K562 (cell line): ENCODE data around the gene PDZK1. TPM values are rescaled to one million over a fixed set of nuclear protein-coding genes. Genes with fewer than 3 reads are reported as not detected.
A peak's percentile ranks its signal among the peaks of the same experiment; 100 is the strongest.

Experiments used
- CBFA2T2 ChIP-seq: fragments of 450-650 bp; conservative IDR thresholded peaks from 2 replicates; pipeline ENCODE4 v1.6.1; 2017; ENCODE audit warnings: mild to moderate bottlenecking
- CBFA2T3 ChIP-seq: fragments of 450-650 bp; IDR thresholded peaks from 2 replicates; pipeline ENCODE4 v1.6.1; 2017
- DPF2 ChIP-seq: fragments of 450-650 bp; IDR thresholded peaks from 2 replicates; pipeline ENCODE4 v1.6.1; 2016
- GTF2E2 ChIP-seq: fragments of 200-800 bp; sonication (Bioruptor generic); IDR thresholded peaks from 2 replicates; pipeline ENCODE4 v1.6.1; 2016; ENCODE audit warnings: missing genetic modification characterization, missing compliant biosample characterization
- SPI1 ChIP-seq: IDR thresholded peaks from 2 replicates; pipeline ENCODE4 v1.6.1; 2011; ENCODE audit warnings: low read depth, low read length, control low read depth, borderline replicate concordance
- TAL1 ChIP-seq: fragments of 450-650 bp; IDR thresholded peaks from 2 replicates; pipeline ENCODE4 v1.6.1; 2016; ENCODE audit warnings: mild to moderate bottlenecking
- THRA ChIP-seq: fragments of 450-650 bp; IDR thresholded peaks from 2 replicates; pipeline ENCODE4 v1.6.1; 2017; ENCODE audit warnings: mild to moderate bottlenecking, moderate library complexity
- ZEB2 ChIP-seq: fragments of 450-650 bp; IDR thresholded peaks from 2 replicates; pipeline ENCODE4 v1.6.1; 2016
- ZKSCAN8 ChIP-seq: fragments of 200-800 bp; sonication (Bioruptor generic); IDR thresholded peaks from 2 replicates; pipeline ENCODE4 v1.6.1; 2016; ENCODE audit warnings: missing genetic modification characterization, missing compliant biosample characterization
- polyA plus RNA-seq, 8 experiments: library from polyadenylated mRNA; depleted of rRNA in 4 of 8; stranded (reverse) in 5 of 8; unstranded in 3 of 8; fragments of >200 nt; fragmentation: Nextera tagmentation in 2 of 8; fragmentation: Illumina TruSeq in 1 of 8; extraction: Ambion mirVana in 2 of 8; extraction: Trizol in 1 of 8; gene quantifications; 2 replicates each; pipeline versions ENCODE4 v1.2.1 to v1.2.3, GENCODE V29; 2011 to 2014; ENCODE audit warnings: inconsistent platforms in 1 of 8, missing spikeins in 1 of 8
- total RNA-seq, 7 experiments: library from RNA; depleted of rRNA in 6 of 7; stranded (reverse); fragments of >200 nt in 6 of 7; fragmentation: Illumina TruSeq in 2 of 7; extraction: Trizol in 2 of 7; gene quantifications; 2 replicates each; pipeline versions ENCODE4 v1.2.1 to v1.2.3, GENCODE V29; 2011 to 2021; ENCODE audit warnings: low replicate concordance in 1 of 7
- TF ChIP-seq, protein P1 (sequence below), 2 experiments: fragments of 250-450 bp in 1 of 2; fragments of 450-650 bp in 1 of 2; sonication (Bioruptor Pico) in 1 of 2; IDR thresholded peaks; 2 replicates each; pipeline versions ENCODE4 v1.6.1 to v1.8.0; 2016 to 2021; ENCODE audit warnings: mild to moderate bottlenecking in 2 of 2, moderate library complexity in 2 of 2, missing compliant biosample characterization in 1 of 2, missing genetic modification characterization in 1 of 2

Gene PDZK1
- total and polyA plus RNA-seq, 9 of the 15 experiments (the other 6 are each of a cell fraction or from before 2014, with no cell fraction given) = 0.04 to 0.22 (median 0.16) TPM; not detected in 2

DNA sequence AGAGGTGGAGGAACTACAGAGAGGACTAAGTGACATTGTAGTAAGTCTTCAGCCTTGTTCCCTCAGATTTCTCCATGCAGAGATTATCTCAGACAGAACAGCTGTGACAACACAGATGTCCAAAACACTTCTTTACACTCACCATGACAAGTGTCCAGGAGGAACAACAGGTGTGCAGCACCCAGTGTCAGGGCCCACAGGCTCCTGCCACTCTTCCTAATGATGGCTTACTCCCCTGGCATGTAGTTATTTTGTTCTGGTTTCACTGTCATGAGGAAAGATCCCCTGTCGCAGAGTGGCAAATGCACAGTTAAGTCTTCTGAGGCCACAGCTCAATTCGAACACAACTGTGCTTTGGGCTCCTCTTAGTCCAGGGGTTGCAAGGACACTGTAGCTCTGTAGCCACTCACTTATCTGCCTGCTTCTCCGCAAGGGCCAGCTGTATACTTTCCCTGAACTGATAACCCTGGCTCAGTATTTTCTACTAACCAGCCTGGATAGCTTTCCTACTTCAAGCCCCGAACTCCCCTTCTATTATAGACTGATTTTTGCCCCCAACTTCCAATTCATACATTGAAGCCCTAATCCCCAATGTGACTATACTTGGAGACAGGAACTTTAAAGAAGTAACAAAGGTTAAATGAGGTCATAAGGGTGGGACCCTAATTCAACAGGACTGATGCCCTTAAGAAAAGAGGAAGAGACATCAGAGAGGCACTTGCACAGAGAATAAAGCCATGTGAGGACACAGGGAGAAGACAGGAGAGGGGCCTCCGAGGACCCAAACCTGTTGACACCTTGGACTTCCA, 11.1 kb downstream of the PDZK1 start (continued):
- TF ChIP-seq THRA (peak; percentile 50; the same call in 1 of the 2 replicates), ZKSCAN8 (CRISPR knock-in tag) (peak; percentile 97), TAL1 (peak; percentile 28), CBFA2T3 (peak; percentile 61), CBFA2T2 (peak; percentile 55), DPF2 (peak; percentile 40; the same call in 1 of the 2 replicates), ZEB2 (0 out of 2 replicates have a peak, but pooled peaks have one; percentile 22), SPI1 (peak; percentile 88), GTF2E2 (tag) (no peak)
- TF ChIP-seq, protein P1, sequence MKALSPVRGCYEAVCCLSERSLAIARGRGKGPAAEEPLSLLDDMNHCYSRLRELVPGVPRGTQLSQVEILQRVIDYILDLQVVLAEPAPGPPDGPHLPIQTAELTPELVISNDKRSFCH (CRISPR knock-in tag; IDR thresholded peaks at IDR 0.05) = no peak
- TF ChIP-seq, protein P1 (tag; IDR thresholded peaks at IDR 0.05) = 0 out of 2 replicates have a peak, but pooled peaks have one; percentile 18
